KMS-11 (cell line): Measurements from ENCODE around the gene PRR3.

Experiments
- H2AFZ ChIP-seq: fragments of 200-600 bp; sonication (generic); 2 replicates; pipeline ENCODE4 v1.6.1; 2016; ENCODE audit warnings: antibody characterized with exemption, mixed run types, low read depth
- H3K27ac ChIP-seq: fragments of 200-600 bp; sonication (generic); 2 replicates; pipeline ENCODE4 v1.6.1; 2016; ENCODE audit warnings: mild to moderate bottlenecking, mixed run types
- H3K27me3 ChIP-seq: fragments of 200-600 bp; sonication (generic); 2 replicates; pipeline ENCODE4 v1.6.1; 2017; ENCODE audit warnings: mild to moderate bottlenecking, low read depth, mixed run types, moderate library complexity; ENCODE audit not compliant: insufficient read depth
- H3K36me3 ChIP-seq: fragments of 200-600 bp; sonication (generic); 2 replicates; pipeline ENCODE4 v1.6.1; 2017; ENCODE audit warnings: mild to moderate bottlenecking, mixed run types; ENCODE audit not compliant: insufficient read depth
- H3K4me1 ChIP-seq: fragments of 200-600 bp; sonication (generic); 2 replicates; pipeline ENCODE4 v1.6.1; 2016; ENCODE audit warnings: mild to moderate bottlenecking, low read depth, mixed run types; ENCODE audit not compliant: poor library complexity, severe bottlenecking
- H3K4me2 ChIP-seq: fragments of 200-600 bp; sonication (generic); 2 replicates; pipeline ENCODE4 v1.7.0; 2016; ENCODE audit warnings: mild to moderate bottlenecking, mixed run types
- H3K4me3 ChIP-seq: fragments of 200-600 bp; sonication (generic); IDR thresholded peaks from 2 replicates; pipeline ENCODE4 v1.6.1; 2017; ENCODE audit warnings: low read depth, low read length, mixed read lengths; ENCODE audit not compliant: insufficient read depth
- H3K79me2 ChIP-seq: fragments of 200-600 bp; sonication (generic); 2 replicates; pipeline ENCODE4 v1.6.1; 2016; ENCODE audit warnings: low read depth, mixed run types; ENCODE audit not compliant: insufficient read depth
- H3K9ac ChIP-seq: fragments of 200-600 bp; sonication (generic); 2 replicates; pipeline ENCODE4 v1.6.1; 2016; ENCODE audit warnings: mild to moderate bottlenecking, mixed run types
- H4K20me1 ChIP-seq: fragments of 200-600 bp; sonication (generic); 2 replicates; pipeline ENCODE4 v1.6.1; 2016; ENCODE audit warnings: mild to moderate bottlenecking, mixed run types; ENCODE audit not compliant: insufficient read depth
- TF ChIP-seq, protein P1 (sequence below): fragments of 200-600 bp; sonication (generic); conservative IDR thresholded peaks from 2 replicates; pipeline ENCODE4 v1.6.1; 2017; ENCODE audit warnings: low read depth, mild to moderate bottlenecking, antibody characterized with exemption, low read length, moderate library complexity, mixed read lengths

Gene PRR3

GRCh38 chr6:30556906-30557682, at the start of gene PRR3:
Gene PRR3, plus strand, starts transcription at chr6:30557295. Its CDS starts 50 bp downstream, at chr6:30557345.
- Histone ChIP-seq H3K27ac (peak within 1 kb of the TSS; percentile 94), H3K4me3 (no peak within 1 kb of the TSS), H3K4me2 (peak within 1 kb of the TSS; percentile 97), H3K36me3 (no peaks in the 10 kb centered on the region), H4K20me1 (no peaks in the 10 kb centered on the region), H3K4me1 (peaks cover 15% of the 10 kb centered on the region), H3K79me2 (peaks cover 20% of the 10 kb centered on the region), H3K27me3 (no peaks in the 10 kb centered on the region), H3K9ac (peak within 1 kb of the TSS; percentile 92), H2AFZ (peak within 1 kb of the TSS; percentile 96)
- TF ChIP-seq, protein P1, sequence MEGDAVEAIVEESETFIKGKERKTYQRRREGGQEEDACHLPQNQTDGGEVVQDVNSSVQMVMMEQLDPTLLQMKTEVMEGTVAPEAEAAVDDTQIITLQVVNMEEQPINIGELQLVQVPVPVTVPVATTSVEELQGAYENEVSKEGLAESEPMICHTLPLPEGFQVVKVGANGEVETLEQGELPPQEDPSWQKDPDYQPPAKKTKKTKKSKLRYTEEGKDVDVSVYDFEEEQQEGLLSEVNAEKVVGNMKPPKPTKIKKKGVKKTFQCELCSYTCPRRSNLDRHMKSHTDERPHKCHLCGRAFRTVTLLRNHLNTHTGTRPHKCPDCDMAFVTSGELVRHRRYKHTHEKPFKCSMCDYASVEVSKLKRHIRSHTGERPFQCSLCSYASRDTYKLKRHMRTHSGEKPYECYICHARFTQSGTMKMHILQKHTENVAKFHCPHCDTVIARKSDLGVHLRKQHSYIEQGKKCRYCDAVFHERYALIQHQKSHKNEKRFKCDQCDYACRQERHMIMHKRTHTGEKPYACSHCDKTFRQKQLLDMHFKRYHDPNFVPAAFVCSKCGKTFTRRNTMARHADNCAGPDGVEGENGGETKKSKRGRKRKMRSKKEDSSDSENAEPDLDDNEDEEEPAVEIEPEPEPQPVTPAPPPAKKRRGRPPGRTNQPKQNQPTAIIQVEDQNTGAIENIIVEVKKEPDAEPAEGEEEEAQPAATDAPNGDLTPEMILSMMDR, result no peak

GRCh38 chr6:30507849-30508827, 49.0 kb upstream of the PRR3 start:
- Histone ChIP-seq H3K79me2 (no peaks in the 10 kb centered on the region), H3K27ac (no peak overlapping the region), H3K9ac (no peak overlapping the region)

DNA sequence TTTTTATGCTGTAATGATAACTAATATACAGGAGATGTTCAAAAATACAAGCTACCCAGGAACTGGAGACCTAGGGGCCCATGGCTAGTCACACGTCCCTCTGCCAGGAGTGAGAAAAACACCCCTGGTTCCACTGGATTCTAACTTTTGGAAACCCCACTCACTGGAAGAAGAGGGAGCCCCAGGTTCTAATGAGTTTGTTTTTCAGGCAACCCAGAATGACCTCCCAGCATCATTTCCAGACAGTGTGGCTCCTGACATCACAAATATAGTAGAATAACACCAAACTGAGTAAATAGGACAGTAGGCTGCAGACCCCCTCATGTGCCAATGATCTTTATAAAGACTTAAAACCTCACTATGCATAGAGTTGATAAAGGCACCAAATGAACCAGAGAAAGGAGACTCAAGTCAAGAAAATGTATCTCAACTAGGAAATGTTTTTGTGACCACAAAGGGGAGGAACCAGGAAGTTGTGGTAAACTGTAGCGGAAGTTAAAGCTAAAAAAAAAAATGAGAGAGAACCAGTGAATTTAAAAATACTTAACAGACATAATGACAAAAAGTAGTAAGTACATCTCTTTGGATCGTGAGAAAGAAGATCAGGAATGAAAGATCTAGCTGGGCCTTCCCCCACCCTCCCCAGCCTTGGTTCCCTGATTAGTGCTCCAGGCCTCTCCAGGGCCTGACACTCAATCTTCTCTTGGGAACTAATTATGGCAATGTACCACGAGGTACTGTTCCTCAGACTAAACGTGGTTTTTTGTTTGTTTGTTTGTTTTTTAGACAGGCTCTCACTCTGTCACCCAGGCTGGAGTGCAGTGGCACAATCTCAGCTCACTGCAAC, 48.0 kb upstream of the PRR3 start:
- no peaks in the 10 kb centered on the region for H4K20me1 ChIP-seq
- H3K4me3 ChIP-seq, result no peak overlapping the region
- H3K4me2 ChIP-seq, result peak overlapping the region; percentile 57
- peaks cover 4% of the 10 kb centered on the region; the same call in 1 of the 2 replicates for H3K27me3 ChIP-seq
- peak overlapping the region; percentile 74 for H2AFZ ChIP-seq
- peaks cover 22% of the 10 kb centered on the region for H3K4me1 ChIP-seq
- TF ChIP-seq, protein P1, result no peak
- no peak overlapping the region for H3K9ac ChIP-seq
- no peaks in the 10 kb centered on the region for H3K79me2 ChIP-seq
- H3K36me3 ChIP-seq, result no peaks in the 10 kb centered on the region
- H3K27ac ChIP-seq, result no peak overlapping the region

More at GRCh38 chr6:30507849-30508827, 49.0 kb upstream of the PRR3 start:
- peaks cover 22% of the 10 kb centered on the region for H3K4me1 ChIP-seq
- peaks cover 4% of the 10 kb centered on the region; the same call in 1 of the 2 replicates for H3K27me3 ChIP-seq
- H3K36me3 ChIP-seq, result no peaks in the 10 kb centered on the region
- TF ChIP-seq, protein P1, result no peak
- no peak overlapping the region for H3K4me3 ChIP-seq
- peak overlapping the region; percentile 57 for H3K4me2 ChIP-seq
- H2AFZ ChIP-seq, result peak overlapping the region; percentile 74; the same call in 1 of the 2 replicates
- H4K20me1 ChIP-seq, result no peaks in the 10 kb centered on the region
